Tongue (tissue), 2 donors: ENCODE measurements around the gene SRRM3. TPM values are rescaled to one million over a fixed set of nuclear protein-coding genes. Genes with fewer than 3 reads are reported as not detected.
"Not testable (repeated sequence)": the region's sequence is repeated elsewhere in the genome, so short reads cannot be mapped to it uniquely, and the experiment has no call there.

Experiments used
- DNase-seq: peaks from one replicate; pipeline ENCODE4 v3.0.0-alpha.2; 2015
- total RNA-seq: library from RNA; depleted of rRNA; stranded (reverse); fragments of >200 nt; gene quantifications from one replicate; pipeline ENCODE4 v1.2.3, GENCODE V29; 2014

Gene SRRM3
- total RNA-seq, 1 donor from 2014 or later: 0.62 TPM

DNA sequence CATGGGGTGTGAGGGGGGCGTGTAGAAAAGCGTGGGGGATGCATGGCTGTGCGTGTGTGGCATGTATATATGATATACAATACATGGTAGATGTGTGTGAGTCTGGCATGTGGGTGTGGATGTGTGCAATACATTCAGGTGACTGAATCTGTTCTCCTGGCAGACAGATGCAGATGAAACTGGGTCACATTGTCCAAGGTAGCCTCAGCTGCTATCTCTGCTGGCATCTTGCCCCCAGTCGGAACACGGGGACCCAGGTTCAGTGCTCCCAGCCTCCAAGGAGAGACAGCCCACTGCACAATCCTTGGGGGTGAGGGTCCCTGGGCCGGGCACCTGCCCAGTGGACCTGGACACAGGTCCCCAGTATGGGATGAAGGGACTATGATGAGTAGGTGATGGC, 12.4 kb upstream of the SRRM3 start:
- no peak for DNase-seq

- DNase-seq: no peak
These were observed 9.9 kb upstream of the SRRM3 start for GRCh38 chr7:76191783-76192240.

DNA sequence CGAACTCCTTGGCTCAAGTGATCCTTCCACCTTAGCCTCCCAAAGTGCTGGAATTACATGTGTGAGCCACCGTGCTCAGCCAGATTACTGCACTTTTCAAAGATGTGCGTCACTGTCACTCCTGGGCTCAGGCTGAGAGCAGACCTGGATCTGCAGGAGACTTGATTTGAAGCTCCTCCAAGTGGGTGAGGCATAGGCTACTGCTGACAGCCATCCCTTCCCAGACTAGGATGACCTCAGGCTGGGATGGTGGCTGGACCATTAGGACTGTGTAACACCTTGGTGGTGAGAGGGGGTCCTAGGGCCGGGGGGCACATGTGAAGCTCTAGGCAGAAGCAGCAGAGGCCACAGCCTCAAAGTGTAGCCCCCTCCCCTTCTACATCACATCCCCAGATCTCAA, 8.2 kb upstream of the SRRM3 start:
- no peak for DNase-seq

DNA sequence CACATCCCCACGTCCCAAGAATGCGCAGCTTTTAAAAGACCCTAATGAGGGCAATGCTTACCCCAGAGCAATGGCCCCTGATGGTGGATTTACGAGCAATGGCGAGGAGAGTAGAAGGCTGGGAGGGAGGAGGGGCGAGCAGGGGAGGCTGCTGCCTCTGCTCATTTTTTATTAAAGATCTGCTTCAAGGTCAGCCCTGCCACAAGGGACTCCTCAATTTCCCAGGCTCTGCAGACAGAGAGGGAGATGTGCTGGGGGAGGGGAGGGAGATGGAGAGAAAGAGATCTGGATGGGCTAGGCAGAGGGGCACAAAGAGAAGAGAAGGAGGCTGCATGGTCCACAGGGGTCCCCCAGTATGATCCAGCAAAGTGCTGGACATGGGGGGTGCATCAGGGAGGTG, 7.8 kb upstream of the SRRM3 start:
- no peak for DNase-seq

GRCh38 chr7:76196786-76197185, 4.9 kb upstream of the SRRM3 start:
- no peak for DNase-seq

DNA sequence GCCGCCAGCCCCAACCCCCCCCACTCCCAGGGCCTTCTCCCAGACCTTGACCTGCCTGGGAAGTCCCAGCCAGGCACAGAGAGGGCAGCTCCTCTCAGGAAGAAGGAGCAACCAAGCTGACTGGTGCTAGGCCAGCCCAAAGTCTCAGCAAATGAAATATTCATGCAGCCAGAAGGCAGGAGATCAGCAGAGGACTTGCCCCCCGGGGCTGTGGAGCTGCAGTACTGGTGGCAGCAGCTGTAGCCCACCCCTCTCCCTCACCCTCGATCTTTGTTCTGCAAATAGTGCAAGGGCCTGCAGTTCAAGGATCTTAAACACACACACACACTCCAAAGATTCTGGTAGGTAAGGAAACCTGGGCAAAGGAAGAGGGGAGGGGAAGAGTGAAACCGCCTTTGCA, 3.5 kb upstream of the SRRM3 start:
- no peak for DNase-seq

GRCh38 chr7:76202666-76203030, 952 bp downstream of the SRRM3 start:
- DNase-seq: no peak

DNA sequence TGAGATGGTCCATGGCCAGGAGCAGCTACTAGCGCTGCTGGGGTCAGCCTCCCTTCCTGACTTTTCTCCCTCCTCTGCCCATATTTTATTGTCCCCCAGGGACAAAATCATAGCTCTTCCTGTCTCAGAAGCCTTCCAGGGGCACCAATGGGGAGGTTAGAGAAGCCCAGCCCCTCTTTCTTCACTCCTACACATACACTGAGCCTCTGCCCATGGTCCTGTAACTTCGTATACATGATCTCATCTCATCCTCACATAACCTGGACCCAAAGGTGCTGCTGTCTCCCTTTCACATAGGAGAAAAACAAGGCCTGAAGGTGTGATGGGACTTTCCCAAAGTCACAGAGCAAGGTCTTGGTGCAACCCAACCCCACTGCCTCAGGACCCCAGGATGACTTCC, 2.5 kb downstream of the SRRM3 start:
- no peak for DNase-seq

GRCh38 chr7:76206633-76207032, 4.9 kb downstream of the SRRM3 start:
- no peak for DNase-seq

DNA sequence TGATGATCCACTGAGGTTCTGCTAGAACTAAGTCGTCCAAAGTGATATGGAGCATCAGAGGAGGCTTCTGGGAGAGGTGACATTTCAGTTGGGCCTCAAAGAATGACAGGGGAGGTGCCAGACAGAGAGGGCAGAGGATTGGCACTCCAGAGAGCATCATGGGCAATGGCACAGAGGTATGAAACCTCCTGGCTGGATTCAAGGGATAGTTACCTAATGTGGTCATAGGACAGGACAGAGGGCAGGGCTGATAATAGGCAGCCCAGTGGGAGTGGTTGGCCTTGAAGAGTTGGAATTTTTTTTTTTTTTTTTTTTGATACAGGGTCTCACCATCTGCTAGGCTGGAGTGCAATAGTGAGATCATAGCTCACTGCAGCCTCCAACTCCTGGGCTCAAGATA, 7.6 kb downstream of the SRRM3 start:
- no peak for DNase-seq

GRCh38 chr7:76211216-76211615, 9.5 kb downstream of the SRRM3 start:
- no peak for DNase-seq

GRCh38 chr7:76215349-76215748, 13.7 kb downstream of the SRRM3 start:
- not testable (repeated sequence) for DNase-seq

- DNase-seq: no peak
These were observed 14.8 kb downstream of the SRRM3 start for GRCh38 chr7:76216381-76217082.

- no peak for DNase-seq
These were observed 16.4 kb downstream of the SRRM3 start for GRCh38 chr7:76217942-76218566.

DNA sequence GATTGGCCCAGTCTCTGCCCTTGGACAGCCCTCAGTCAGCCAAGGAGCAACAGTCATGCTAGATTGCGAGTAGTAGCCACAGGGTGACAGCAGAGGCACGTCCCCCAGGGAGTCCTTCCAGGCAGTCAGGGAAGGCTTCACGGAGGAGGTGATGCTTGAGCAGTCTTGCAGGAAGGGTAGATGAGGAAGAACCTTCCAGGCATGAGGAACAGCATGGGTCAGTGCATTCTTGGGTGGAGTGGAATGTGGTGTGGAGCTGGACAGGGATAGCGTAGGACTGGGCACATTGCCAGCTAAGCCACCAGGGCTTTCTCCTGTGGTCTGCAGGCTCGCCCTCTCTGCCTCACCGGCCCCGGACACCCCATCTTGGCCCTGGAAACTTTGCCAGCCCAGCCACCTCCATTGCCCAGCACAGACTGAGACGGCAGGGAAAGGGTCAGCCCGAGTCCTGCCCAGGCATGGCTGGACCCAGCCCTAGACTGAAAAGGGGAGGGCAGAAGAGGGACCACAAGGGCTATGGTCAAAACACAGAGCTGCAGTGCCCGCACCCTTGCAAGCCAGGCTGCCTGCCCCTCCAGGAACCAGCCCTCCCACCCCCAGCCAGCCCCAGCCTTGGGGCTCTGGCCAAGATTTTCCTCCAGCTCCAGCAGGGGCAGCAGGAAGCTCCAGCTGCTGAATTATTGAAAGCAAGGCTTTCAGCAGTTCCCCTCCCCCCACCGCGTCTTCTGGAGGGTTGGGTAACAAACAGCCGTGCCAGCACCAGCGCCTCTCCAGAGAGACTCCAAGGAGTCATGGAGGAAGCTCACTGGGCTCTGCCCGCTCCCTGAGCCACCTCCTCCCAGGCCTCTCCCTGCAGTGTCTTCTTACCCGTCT, 18.7 kb downstream of the SRRM3 start:
- peak; percentile 46 for DNase-seq

- DNase-seq: no peak
These were observed 20.6 kb downstream of the SRRM3 start for GRCh38 chr7:76222333-76222732.

DNA sequence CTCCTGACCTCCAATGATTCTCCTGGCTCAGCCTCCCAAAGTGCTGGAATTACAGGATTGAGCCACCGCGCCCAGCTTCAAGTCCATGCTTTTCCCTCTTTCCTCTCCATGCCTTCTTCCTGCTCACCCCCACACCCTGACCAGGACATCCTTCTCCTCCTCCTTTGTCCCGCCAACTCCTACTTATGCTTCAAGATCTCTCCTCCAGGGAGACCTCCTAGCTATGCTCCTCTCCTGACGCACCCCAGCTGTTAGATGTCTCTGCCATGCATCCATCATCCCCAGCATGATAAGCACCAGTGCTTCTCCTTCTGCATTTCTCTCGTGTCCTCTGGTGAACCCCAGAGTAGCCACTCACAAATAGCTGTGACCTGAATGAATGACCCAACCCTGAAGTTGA, 21.1 kb downstream of the SRRM3 start:
- no peak for DNase-seq

- DNase-seq: no peak
These were observed 21.7 kb downstream of the SRRM3 start for GRCh38 chr7:76223286-76223972.

GRCh38 chr7:76224695-76225094, 23.0 kb downstream of the SRRM3 start:
- DNase-seq: no peak

- DNase-seq: peak; percentile 70
These were observed 23.7 kb downstream of the SRRM3 start for GRCh38 chr7:76225379-76225778.

DNA sequence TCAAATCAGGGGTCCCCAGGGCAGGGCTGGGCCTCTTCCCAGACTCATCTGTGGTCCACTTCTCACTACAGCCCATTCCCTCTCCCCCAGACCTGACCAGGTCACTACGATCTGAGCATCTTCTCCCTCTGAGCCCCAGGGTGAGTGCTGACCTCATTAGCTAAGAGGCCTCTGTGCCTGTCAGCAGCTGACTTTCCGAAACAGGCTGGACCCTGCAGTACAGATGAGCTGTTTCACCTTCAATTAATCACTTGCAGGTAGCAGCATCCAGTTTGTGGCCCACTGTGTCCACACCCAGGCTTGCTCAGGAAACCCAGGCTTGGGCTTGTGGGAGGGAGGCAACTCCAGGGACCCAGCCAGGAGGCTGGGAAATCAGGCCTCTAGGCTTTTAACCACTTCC, 24.3 kb downstream of the SRRM3 start:
- no peak for DNase-seq

- not testable (repeated sequence) for DNase-seq
These were observed 25.3 kb downstream of the SRRM3 start for GRCh38 chr7:76226878-76227423.
